ENCODE results near the gene SORBS1. TPM values are rescaled to one million over a fixed set of nuclear protein-coding genes. Genes with fewer than 3 reads are reported as not detected.
A peak's percentile ranks its signal among the peaks of the same experiment; 100 is the strongest.
"Not testable (repeated sequence)": the region's sequence is repeated elsewhere in the genome, so short reads cannot be mapped to it uniquely, and the experiment has no call there.

The SORBS1 gene
- total RNA-seq, 2 donors from 2014 or later, result 56.8 to 79.1 TPM

DNA sequence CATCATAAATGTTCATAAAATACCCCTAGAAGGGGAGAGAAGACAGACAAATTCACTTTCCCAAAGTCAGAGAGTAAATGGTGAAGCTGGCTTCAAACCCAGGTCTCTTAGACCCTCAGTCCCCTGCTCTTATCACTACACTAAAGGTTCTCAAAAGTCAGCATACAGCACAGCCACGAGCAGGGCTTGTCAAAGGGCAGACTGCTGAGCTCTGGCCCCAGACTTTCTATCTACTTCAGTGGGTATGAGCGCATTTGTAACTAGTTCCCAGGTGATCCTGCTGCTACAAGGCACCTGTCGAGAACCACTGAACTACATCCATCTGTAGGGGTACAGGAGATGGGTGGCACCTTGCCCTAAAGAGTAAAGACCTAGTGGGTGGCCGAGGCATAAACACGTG, 91.5 kb downstream of the SORBS1 start:
- WGBS, 2 donors, result 74 to 75% methylated on average over 5 of the region's 5 CpGs
- ATAC-seq, result no peak
- Histone ChIP-seq H3K36me3 (replicated peaks in 1 of 2; ENCODE audit: insufficient read depth in 1 of 2, low read depth in 2 of 2) (no peaks in the 10 kb centered on the region), H3K27me3 (no peaks in the 10 kb centered on the region), H3K4me3 (no peak overlapping the region), H3K9me3 (no peaks in the 10 kb centered on the region), H3K4me1 (peaks cover 60% of the 10 kb centered on the region), H3K27ac (no peak overlapping the region)
- TF ChIP-seq, protein P1, sequence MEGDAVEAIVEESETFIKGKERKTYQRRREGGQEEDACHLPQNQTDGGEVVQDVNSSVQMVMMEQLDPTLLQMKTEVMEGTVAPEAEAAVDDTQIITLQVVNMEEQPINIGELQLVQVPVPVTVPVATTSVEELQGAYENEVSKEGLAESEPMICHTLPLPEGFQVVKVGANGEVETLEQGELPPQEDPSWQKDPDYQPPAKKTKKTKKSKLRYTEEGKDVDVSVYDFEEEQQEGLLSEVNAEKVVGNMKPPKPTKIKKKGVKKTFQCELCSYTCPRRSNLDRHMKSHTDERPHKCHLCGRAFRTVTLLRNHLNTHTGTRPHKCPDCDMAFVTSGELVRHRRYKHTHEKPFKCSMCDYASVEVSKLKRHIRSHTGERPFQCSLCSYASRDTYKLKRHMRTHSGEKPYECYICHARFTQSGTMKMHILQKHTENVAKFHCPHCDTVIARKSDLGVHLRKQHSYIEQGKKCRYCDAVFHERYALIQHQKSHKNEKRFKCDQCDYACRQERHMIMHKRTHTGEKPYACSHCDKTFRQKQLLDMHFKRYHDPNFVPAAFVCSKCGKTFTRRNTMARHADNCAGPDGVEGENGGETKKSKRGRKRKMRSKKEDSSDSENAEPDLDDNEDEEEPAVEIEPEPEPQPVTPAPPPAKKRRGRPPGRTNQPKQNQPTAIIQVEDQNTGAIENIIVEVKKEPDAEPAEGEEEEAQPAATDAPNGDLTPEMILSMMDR (IDR thresholded peaks at IDR 0.05), result no peak
- TF ChIP-seq POLR2A (IDR thresholded peaks at IDR 0.05), result no peak
- DNase-seq, result no peak
- intact Hi-C loops (cut with DNase I), result no loop called here

DNA sequence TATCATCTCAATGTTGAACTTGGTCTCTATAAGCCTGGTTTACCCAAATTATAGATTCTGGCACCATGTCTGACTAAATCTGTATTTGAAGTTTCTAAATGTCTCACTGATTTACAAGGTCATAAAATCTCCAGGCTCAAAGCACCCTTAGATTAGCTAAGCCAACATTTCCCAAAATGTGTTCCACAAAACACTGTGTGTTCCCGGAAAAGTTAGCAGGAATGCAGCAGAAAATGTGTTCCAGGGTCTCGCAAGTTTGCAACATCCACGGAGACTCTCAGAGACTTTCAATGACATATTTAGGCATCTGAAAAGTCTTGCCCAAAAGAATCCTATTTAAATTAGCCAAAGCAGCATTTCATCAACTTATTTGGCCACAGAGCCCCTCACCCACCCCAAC, 91.9 kb downstream of the SORBS1 start:
- peaks cover 60% of the 10 kb centered on the region for H3K4me1 ChIP-seq
- intact Hi-C loops (cut with DNase I), result no loop called here
- DNase-seq (no peak), ATAC-seq (no peak)
- H3K9me3 ChIP-seq, result no peaks in the 10 kb centered on the region
- no peak overlapping the region for H3K27ac ChIP-seq
- 58 to 86% methylated on average over 3 of the region's 3 CpGs for WGBS, 2 donors
- TF ChIP-seq, protein P1 (IDR thresholded peaks at IDR 0.05), result no peak
- no peak for TF ChIP-seq POLR2A (IDR thresholded peaks at IDR 0.05)
- no peaks in the 10 kb centered on the region for H3K27me3 ChIP-seq
- no peak overlapping the region for H3K4me3 ChIP-seq
- H3K36me3 ChIP-seq (replicated peaks in 1 of 2; ENCODE audit: insufficient read depth in 1 of 2, low read depth in 2 of 2), result no peaks in the 10 kb centered on the region

DNA sequence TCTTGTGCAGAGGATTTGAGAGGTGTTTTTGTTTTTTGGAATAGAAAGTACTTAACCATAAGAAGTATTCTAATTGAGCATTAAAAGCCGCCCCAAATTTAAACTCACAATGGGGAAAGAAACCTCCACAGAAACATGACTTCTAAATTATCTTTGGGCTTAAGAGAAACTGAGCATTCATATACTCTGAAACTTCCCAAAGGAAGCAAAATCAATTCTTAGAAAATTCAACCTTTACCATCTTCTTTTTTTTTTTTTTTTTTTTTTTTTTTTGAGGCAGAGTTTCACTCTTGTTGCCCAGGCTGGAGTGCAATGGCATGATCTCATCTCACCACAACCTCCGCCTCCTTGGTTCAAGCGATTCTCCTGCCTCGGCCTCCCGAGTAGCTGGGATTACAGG, 93.5 kb downstream of the SORBS1 start:
- peaks cover 55% of the 10 kb centered on the region for H3K4me1 ChIP-seq
- 97% methylated on average over 5 of the region's 5 CpGs for WGBS, 2 donors

DNA sequence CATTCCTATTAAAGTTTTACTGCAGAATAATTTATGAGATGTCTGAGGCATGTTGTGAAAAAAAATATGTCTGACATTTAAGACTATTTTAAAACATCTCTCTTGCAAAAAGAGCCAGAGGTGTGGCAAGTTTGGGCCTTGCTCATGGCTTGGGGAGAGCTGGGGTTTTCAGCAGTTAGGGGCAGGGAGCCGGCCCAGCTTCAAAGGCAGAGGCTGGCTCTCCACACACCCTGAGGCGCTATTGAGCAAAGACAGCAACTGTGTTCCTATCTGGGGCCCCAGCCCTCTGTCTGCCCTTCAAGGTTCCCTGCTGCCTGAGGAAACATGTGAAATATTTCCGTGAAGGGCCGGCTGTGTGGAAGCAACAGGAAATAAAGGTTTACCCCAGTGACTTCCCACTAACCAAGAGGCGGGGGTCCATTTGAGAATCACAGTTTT, 94.0 kb downstream of the SORBS1 start:
- no peaks in the 10 kb centered on the region for H3K36me3 ChIP-seq (replicated peaks in 1 of 2; ENCODE audit: insufficient read depth in 1 of 2, low read depth in 2 of 2)
- peaks cover 52% of the 10 kb centered on the region for H3K4me1 ChIP-seq
- H3K27me3 ChIP-seq, result no peaks in the 10 kb centered on the region
- peak overlapping the region in 2 of 4 donors; percentile 2 to 24 for H3K27ac ChIP-seq
- DNase-seq (peak; percentile 58 to 76 (median 67)), ATAC-seq (peak; percentile 81)
- H3K9me3 ChIP-seq, result no peaks in the 10 kb centered on the region
- no peak overlapping the region for H3K4me3 ChIP-seq
- intact Hi-C loops (cut with DNase I), result no loop called here
- WGBS, 2 donors, result 30 to 44% methylated on average over 5 of the region's 5 CpGs
- TF ChIP-seq, protein P1 (IDR thresholded peaks at IDR 0.05), result peak in 4 of 7 experiments; percentile 22 to 49 (median 38)
- no peak for TF ChIP-seq POLR2A (IDR thresholded peaks at IDR 0.05)

More for the DNA sequence above, 93.5 kb downstream of the SORBS1 start:
- DNase-seq; H3K27me3 ChIP-seq; ATAC-seq; H3K4me3 ChIP-seq; intact Hi-C loops (cut with DNase I); H3K9me3 ChIP-seq; H3K36me3 ChIP-seq (replicated peaks in 1 of 2; ENCODE audit: insufficient read depth in 1 of 2, low read depth in 2 of 2): not testable (repeated sequence)
- H3K27ac ChIP-seq, result peak overlapping the region in 2 of 4 donors; percentile 2 to 24

DNA sequence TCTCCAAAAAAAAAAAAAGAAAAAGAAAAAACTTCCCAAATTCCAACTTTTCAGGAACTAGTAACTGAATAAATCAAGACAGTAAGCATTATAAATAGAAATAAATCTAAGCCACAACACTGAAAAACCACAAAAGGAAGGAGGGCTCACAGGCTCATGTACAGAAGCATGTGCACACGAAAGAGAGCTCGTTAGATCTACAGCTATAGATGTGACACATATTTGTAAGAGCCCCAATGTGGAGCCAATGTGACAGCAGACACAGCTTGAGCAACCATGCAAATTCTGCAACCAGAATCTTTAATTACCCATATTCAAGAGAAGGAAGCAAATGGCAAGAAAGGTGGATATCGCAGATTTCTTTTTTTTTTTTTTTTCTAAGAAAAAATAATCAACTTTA, 94.7 kb downstream of the SORBS1 start:
- no peak for ATAC-seq
- H3K36me3 ChIP-seq (replicated peaks in 1 of 2; ENCODE audit: insufficient read depth in 1 of 2, low read depth in 2 of 2), result no peaks in the 10 kb centered on the region
- H3K27ac ChIP-seq, result no peak overlapping the region
- TF ChIP-seq, protein P1 (IDR thresholded peaks at IDR 0.05), result no peak
- TF ChIP-seq POLR2A (IDR thresholded peaks at IDR 0.05), result no peak
- WGBS, 2 donors, result 85 to 88% methylated on average over 3 of the region's 3 CpGs
- H3K4me1 ChIP-seq, result peaks cover 52% of the 10 kb centered on the region
- H3K27me3 ChIP-seq, result no peaks in the 10 kb centered on the region
- H3K4me3 ChIP-seq, result no peak overlapping the region
- H3K9me3 ChIP-seq, result no peaks in the 10 kb centered on the region
- intact Hi-C loops (cut with DNase I), result no loop called here
- DNase-seq, result no peak

All from body of pancreas (tissue), 4 donors.